GM18511 (cell line): ENCODE measurements around the gene PGM1.

Experiments used
- ATAC-seq: cut with Tn5 transposase; IDR thresholded peaks from one replicate; pipeline ENCODE4 v1.9.1; 2021; ENCODE audit warnings: mild to moderate bottlenecking, moderate library complexity; ENCODE audit not compliant: unreplicated experiment

Gene PGM1

GRCh38 chr1:63630666-63631065, 37.5 kb downstream of the PGM1 start:
- no peak for ATAC-seq

- ATAC-seq = no peak
Observed at GRCh38 chr1:63632110-63632509, 38.9 kb downstream of the PGM1 start.

GRCh38 chr1:63633281-63633680, 40.1 kb downstream of the PGM1 start:
- ATAC-seq = no peak

- no peak for ATAC-seq
Observed at GRCh38 chr1:63634471-63634870, 41.3 kb downstream of the PGM1 start.

GRCh38 chr1:63635681-63636080, 42.5 kb downstream of the PGM1 start:
- no peak for ATAC-seq

- no peak for ATAC-seq
Observed at GRCh38 chr1:63636192-63637105, 43.2 kb downstream of the PGM1 start.

GRCh38 chr1:63638471-63638870, 45.3 kb downstream of the PGM1 start:
- ATAC-seq = no peak

GRCh38 chr1:63638875-63639274, 45.7 kb downstream of the PGM1 start:
- no peak for ATAC-seq

- no peak for ATAC-seq
Observed at GRCh38 chr1:63640633-63641567, 47.7 kb downstream of the PGM1 start.

GRCh38 chr1:63641615-63642014, 48.4 kb downstream of the PGM1 start:
- no peak for ATAC-seq

GRCh38 chr1:63642901-63643300, 49.7 kb downstream of the PGM1 start:
- ATAC-seq = no peak

- no peak for ATAC-seq
Observed at GRCh38 chr1:63643517-63643916, 50.3 kb downstream of the PGM1 start.

GRCh38 chr1:63643926-63644325, 50.7 kb downstream of the PGM1 start:
- ATAC-seq = no peak

GRCh38 chr1:63645317-63645716, 52.1 kb downstream of the PGM1 start:
- no peak for ATAC-seq

- no peak for ATAC-seq
Observed at GRCh38 chr1:63648689-63649088, 55.5 kb downstream of the PGM1 start.

- no peak for ATAC-seq
Observed at GRCh38 chr1:63651161-63651701, 58.0 kb downstream of the PGM1 start.

GRCh38 chr1:63653976-63654375, 60.8 kb downstream of the PGM1 start:
- ATAC-seq = no peak

- ATAC-seq = no peak
Observed at GRCh38 chr1:63659448-63659847, 66.2 kb downstream of the PGM1 start.

- no peak for ATAC-seq
Observed at GRCh38 chr1:63662056-63662836, 69.0 kb downstream of the PGM1 start.

- ATAC-seq = no peak
Observed at GRCh38 chr1:63662841-63663240, 69.6 kb downstream of the PGM1 start.

GRCh38 chr1:63663301-63663700, 70.1 kb downstream of the PGM1 start:
- ATAC-seq = no peak
